OCI-LY7 (cell line): ENCODE measurements around the gene RLIM. TPM values are rescaled to one million over a fixed set of nuclear protein-coding genes. Genes with fewer than 3 reads are reported as not detected.

Source experiments
- BruUV-seq: library from RNA; stranded (reverse); fragments of 400-500 nt; replicated peaks from 2 replicates; lab custom pipeline; 2021; lab: Mats Ljungman, UMichigan
- CTCF ChIA-PET: fragments of 300-600 bp; sonication (Branson Sonifier 250); formaldehyde crosslinking; loops from one replicate; lab custom pipeline; 2022; ENCODE audit warnings: antibody characterized with exemption; ENCODE audit not compliant: unreplicated experiment; lab: Charles Lee
- POLR2A ChIA-PET: fragments of 300-600 bp; sonication (Branson Sonifier 250); formaldehyde crosslinking; loops from one replicate; lab custom pipeline; 2022; ENCODE audit warnings: antibody characterized with exemption; lab: Charles Lee
- DNase-seq: peaks from one replicate; pipeline ENCODE4 v3.0.0-alpha.2; 2015; ENCODE audit warnings: low spot score
- H2AFZ ChIP-seq: fragments of 200-600 bp; sonication (generic), shearing (Covaris generic); 2 replicates; pipeline ENCODE4 v1.6.1; 2014; ENCODE audit warnings: mild to moderate bottlenecking, antibody characterized with exemption, low read length, moderate library complexity
- H3K27ac ChIP-seq: fragments of 200-600 bp; sonication (generic); 2 replicates; pipeline ENCODE4 v1.5.1; 2014; ENCODE audit warnings: mixed run types, low read depth, mild to moderate bottlenecking, moderate library complexity, low read length, inconsistent platforms; ENCODE audit not compliant: poor library complexity, severe bottlenecking
- H3K36me3 ChIP-seq: fragments of 200-600 bp; sonication (generic); 2 replicates; pipeline ENCODE4 v1.6.1; 2014; ENCODE audit warnings: mild to moderate bottlenecking, antibody characterized with exemption, low read length, moderate library complexity, mixed read lengths; ENCODE audit not compliant: insufficient read depth
- H3K4me1 ChIP-seq: fragments of 200-600 bp; sonication (generic); 2 replicates; pipeline ENCODE4 v1.5.1; 2014; ENCODE audit warnings: mild to moderate bottlenecking, low read length; ENCODE audit not compliant: insufficient read depth, poor library complexity, severe bottlenecking
- H3K4me2 ChIP-seq: fragments of 200-600 bp; sonication (generic); 2 replicates; pipeline ENCODE4 v1.6.1; 2014; ENCODE audit warnings: mild to moderate bottlenecking, low read length
- H3K4me3 ChIP-seq: fragments of 200-600 bp; sonication (generic); 2 replicates; pipeline ENCODE4 v1.5.1; 2014; ENCODE audit warnings: mild to moderate bottlenecking, low read depth, low read length; ENCODE audit not compliant: poor library complexity, severe bottlenecking
- H3K79me2 ChIP-seq: fragments of 200-600 bp; sonication (generic); 2 replicates; pipeline ENCODE4 v1.6.1; 2016; ENCODE audit warnings: low read depth, mild to moderate bottlenecking, low read length, moderate library complexity, mixed read lengths; ENCODE audit not compliant: insufficient read depth
- H3K9me2 ChIP-seq: fragments of 200-600 bp; sonication (generic); 2 replicates; pipeline ENCODE4 v1.6.1; 2016; ENCODE audit warnings: mild to moderate bottlenecking, low read length, mixed read lengths; ENCODE audit not compliant: insufficient read depth
- H3K9me3 ChIP-seq: fragments of 200-600 bp; sonication (generic); 2 replicates; pipeline ENCODE4 v1.6.1; 2014; ENCODE audit warnings: mild to moderate bottlenecking, mixed run types, low read length, mixed read lengths
- H4K20me1 ChIP-seq: fragments of 200-600 bp; sonication (generic); 2 replicates; pipeline ENCODE4 v1.6.1; 2014; ENCODE audit warnings: mild to moderate bottlenecking, antibody characterized with exemption, low read length, moderate library complexity, mixed read lengths; ENCODE audit not compliant: insufficient read depth
- CTCF ChIP-seq: fragments of 200-600 bp; sonication (generic); conservative IDR thresholded peaks from 2 replicates; pipeline ENCODE4 v1.5.1; 2014; ENCODE audit warnings: mild to moderate bottlenecking, antibody characterized with exemption, low read length, moderate library complexity, mixed read lengths
- EZH2phosphoT487 ChIP-seq: fragments of 200-600 bp; sonication (generic); IDR thresholded peaks from 2 replicates; pipeline ENCODE4 v1.6.1; 2018; ENCODE audit warnings: low read depth, borderline replicate concordance, mild to moderate bottlenecking, mixed run types, antibody characterized with exemption, low read length, moderate library complexity, mixed read lengths
- intact Hi-C: fragments of 100-400 bp; cut with micrococcal nuclease; formaldehyde crosslinking; loops from one replicate; pipeline ENCODE4 v1.10.0; 2022; ENCODE audit not compliant: unreplicated experiment
- total RNA-seq, 2 experiments: library from RNA; depleted of rRNA in 1 of 2; stranded (reverse); fragments of >200 nt in 1 of 2; shearing (Covaris generic) in 1 of 2; gene quantifications; 2 replicates each; pipeline ENCODE4 v1.2.3, GENCODE V29; 2014 to 2022

RLIM gene
- total RNA-seq, 2 experiments from 2014 or later = 23.4 to 30.8 TPM

- peaks cover 86% of the 10 kb centered on the region for H3K79me2 ChIP-seq
- intact Hi-C loops = no loop called here
- ChIA-PET POLR2A (no interaction called here), CTCF (no interaction called here)
- no peaks in the 10 kb centered on the region for H3K9me3 ChIP-seq
- H3K4me2 ChIP-seq = no peak overlapping the region
- no peak overlapping the region for H2AFZ ChIP-seq
- no TSS peak for BruUV-seq
- no peak for DNase-seq
- H3K9me2 ChIP-seq = no peaks in the 10 kb centered on the region
- H3K36me3 ChIP-seq = peaks cover 72% of the 10 kb centered on the region
- no peak overlapping the region for H3K4me3 ChIP-seq
- TF ChIP-seq EZH2phosphoT487 (no peak), CTCF (no peak)
- H3K27ac ChIP-seq = no peak overlapping the region
- no peaks in the 10 kb centered on the region for H3K4me1 ChIP-seq
- H4K20me1 ChIP-seq = 0 out of 2 replicates have a peak, but pooled peaks cover 8% of the 10 kb centered on the region
Measured at GRCh38 chrX:74606799-74607198, 7.6 kb downstream of the RLIM start.

GRCh38 chrX:74606342-74606741 is 8.1 kb downstream of the RLIM start:
- peaks cover 86% of the 10 kb centered on the region for H3K79me2 ChIP-seq
- no peak overlapping the region for H3K27ac ChIP-seq
- no TSS peak for BruUV-seq
- no peaks in the 10 kb centered on the region for H3K9me2 ChIP-seq
- peaks cover 72% of the 10 kb centered on the region for H3K36me3 ChIP-seq
- DNase-seq = no peak
- ChIA-PET POLR2A (no interaction called here), CTCF (no interaction called here)
- no peaks in the 10 kb centered on the region for H3K4me1 ChIP-seq
- no peak overlapping the region for H2AFZ ChIP-seq
- no peak for TF ChIP-seq CTCF
- no peak for TF ChIP-seq EZH2phosphoT487
- 0 out of 2 replicates have a peak, but pooled peaks cover 8% of the 10 kb centered on the region for H4K20me1 ChIP-seq
- no peaks in the 10 kb centered on the region for H3K9me3 ChIP-seq
- H3K4me3 ChIP-seq = no peak overlapping the region
- H3K4me2 ChIP-seq = no peak overlapping the region
- intact Hi-C loops = no loop called here

- peaks cover 75% of the 10 kb centered on the region for H3K36me3 ChIP-seq
- H4K20me1 ChIP-seq = 0 out of 2 replicates have a peak, but pooled peaks cover 8% of the 10 kb centered on the region
- BruUV-seq = no TSS peak
- no peak for TF ChIP-seq EZH2phosphoT487
- no peak for TF ChIP-seq CTCF
- H3K9me3 ChIP-seq = no peaks in the 10 kb centered on the region
- H3K27ac ChIP-seq = no peak overlapping the region
- no peak overlapping the region for H3K4me2 ChIP-seq
- ChIA-PET POLR2A (no interaction called here), CTCF (no interaction called here)
- H3K9me2 ChIP-seq = no peaks in the 10 kb centered on the region
- intact Hi-C loops = no loop called here
- no peaks in the 10 kb centered on the region for H3K4me1 ChIP-seq
- no peak overlapping the region for H2AFZ ChIP-seq
- peaks cover 87% of the 10 kb centered on the region for H3K79me2 ChIP-seq
- H3K4me3 ChIP-seq = no peak overlapping the region
- DNase-seq = no peak
Measured at GRCh38 chrX:74603040-74603439, 11.4 kb downstream of the RLIM start.
